Hepatocyte (in vitro differentiated cells): ENCODE data around the gene NDEL1. TPM values are rescaled to one million over a fixed set of nuclear protein-coding genes. Genes with fewer than 3 reads are reported as not detected.

Source experiments
- DNase-seq: peaks from one replicate; pipeline ENCODE4 v3.0.0-alpha.2; 2016; ENCODE audit warnings: low spot score
- H2AFZ ChIP-seq: fragments of 200-600 bp; sonication (generic); 2 replicates; pipeline ENCODE4 v1.6.0; 2016; ENCODE audit warnings: antibody characterized with exemption, mild to moderate bottlenecking
- H3K27ac ChIP-seq: fragments of 200-600 bp; sonication (generic); 2 replicates; pipeline ENCODE4 v1.5.1; 2016; ENCODE audit warnings: mild to moderate bottlenecking
- H3K27me3 ChIP-seq: fragments of 200-600 bp; sonication (generic); 2 replicates; pipeline ENCODE4 v1.6.1; 2016
- H3K36me3 ChIP-seq: fragments of 200-600 bp; sonication (generic); replicated peaks from 2 replicates; pipeline ENCODE4 v1.5.1; 2016; ENCODE audit warnings: low read depth; ENCODE audit not compliant: insufficient read depth
- H3K4me1 ChIP-seq: fragments of 200-600 bp; sonication (generic); 2 replicates; pipeline ENCODE4 v1.5.1; 2016; ENCODE audit warnings: mild to moderate bottlenecking, moderate library complexity; ENCODE audit not compliant: insufficient read depth
- H3K4me2 ChIP-seq: fragments of 200-600 bp; sonication (generic); 2 replicates; pipeline ENCODE4 v1.6.0; 2016
- H3K4me3 ChIP-seq: fragments of 200-600 bp; sonication (generic); 2 replicates; pipeline ENCODE4 v1.5.1; 2016; ENCODE audit warnings: mild to moderate bottlenecking
- H3K79me2 ChIP-seq: fragments of 200-600 bp; sonication (generic); 2 replicates; pipeline ENCODE4 v1.6.0; 2017; ENCODE audit warnings: mild to moderate bottlenecking
- H3K9me2 ChIP-seq: fragments of 200-600 bp; sonication (generic); replicated peaks from 2 replicates; pipeline ENCODE4 v1.6.0; 2017; ENCODE audit warnings: mild to moderate bottlenecking; ENCODE audit not compliant: insufficient read depth
- H3K9me3 ChIP-seq: fragments of 200-600 bp; sonication (generic); 2 replicates; pipeline ENCODE4 v1.5.1; 2016; ENCODE audit warnings: low read depth, mild to moderate bottlenecking
- H4K20me1 ChIP-seq: fragments of 200-600 bp; sonication (generic); 2 replicates; pipeline ENCODE4 v1.6.0; 2016; ENCODE audit warnings: mild to moderate bottlenecking; ENCODE audit not compliant: insufficient read depth, poor library complexity, severe bottlenecking
- CTCF ChIP-seq: fragments of 200-600 bp; sonication (generic); IDR thresholded peaks from 2 replicates; pipeline ENCODE4 v1.5.1; 2016; ENCODE audit warnings: antibody characterized with exemption, mild to moderate bottlenecking; ENCODE audit not compliant: poor library complexity
- EZH2 ChIP-seq: fragments of 200-600 bp; sonication (generic); IDR thresholded peaks from 2 replicates; pipeline ENCODE4 v1.6.1; 2016; ENCODE audit warnings: antibody characterized with exemption, mild to moderate bottlenecking, borderline replicate concordance
- EZH2phosphoT487 ChIP-seq: fragments of 200-600 bp; sonication (generic); IDR thresholded peaks from one replicate; pipeline ENCODE4 v1.6.1; 2018; ENCODE audit warnings: antibody characterized with exemption, mild to moderate bottlenecking, low read depth, moderate library complexity; ENCODE audit not compliant: unreplicated experiment, severe bottlenecking
- WGBS: methylation state at CpG from one replicate; pipeline ENCODE4 v1.1.6; 2016; ENCODE audit warnings: low lambda C conversion rate; ENCODE audit errors: missing lambda C conversion rate; 5-methylcytosine and 5-hydroxymethylcytosine counted together
- polyA plus RNA-seq: library from polyadenylated mRNA; unstranded; fragments of >200 nt; fragmentation: Nextera tagmentation; extraction: Ambion mirVana; gene quantifications from 2 replicates; pipeline ENCODE4 v1.2.1, GENCODE V29; 2016
- total RNA-seq: library from RNA; depleted of rRNA; stranded (reverse); fragments of >200 nt; gene quantifications from 2 replicates; pipeline ENCODE4 v1.2.3, GENCODE V29; 2014

Gene NDEL1
- total and polyA plus RNA-seq, 2 experiments from 2014 or later: 46.1 to 66.3 TPM

- no peaks in the 10 kb centered on the region for H3K27me3 ChIP-seq
- no peaks in the 10 kb centered on the region for H3K9me2 ChIP-seq
- no peaks in the 10 kb centered on the region for H3K9me3 ChIP-seq
- WGBS: 98% methylated on average over 2 of the region's 2 CpGs
- H3K79me2 ChIP-seq: peaks cover 91% of the 10 kb centered on the region
- DNase-seq: no peak
- TF ChIP-seq EZH2phosphoT487 (no peak), EZH2 (no peak), CTCF (no peak)
- no peak overlapping the region for H2AFZ ChIP-seq
- no peak overlapping the region for H3K4me2 ChIP-seq
- H3K4me1 ChIP-seq: peaks cover 8% of the 10 kb centered on the region
- peaks cover 84% of the 10 kb centered on the region for H4K20me1 ChIP-seq
- H3K4me3 ChIP-seq: no peak overlapping the region
- H3K36me3 ChIP-seq: no peaks in the 10 kb centered on the region
- H3K27ac ChIP-seq: no peak overlapping the region
Observed at GRCh38 chr17:8441690-8442089, 6.0 kb downstream of the NDEL1 start.

- H3K27me3 ChIP-seq: no peaks in the 10 kb centered on the region
- DNase-seq: no peak
- TF ChIP-seq EZH2phosphoT487 (no peak), EZH2 (no peak), CTCF (no peak)
- H3K36me3 ChIP-seq: no peaks in the 10 kb centered on the region
- H3K4me1 ChIP-seq: peaks cover 5% of the 10 kb centered on the region
- peaks cover 78% of the 10 kb centered on the region for H4K20me1 ChIP-seq
- no peaks in the 10 kb centered on the region for H3K9me2 ChIP-seq
- no peak overlapping the region for H3K4me3 ChIP-seq
- 93% methylated on average over 2 of the region's 2 CpGs for WGBS
- H3K9me3 ChIP-seq: no peaks in the 10 kb centered on the region
- no peak overlapping the region for H2AFZ ChIP-seq
- H3K4me2 ChIP-seq: no peak overlapping the region
- peaks cover 84% of the 10 kb centered on the region for H3K79me2 ChIP-seq
- H3K27ac ChIP-seq: no peak overlapping the region
Observed at GRCh38 chr17:8442310-8442709, 6.6 kb downstream of the NDEL1 start.

- Histone ChIP-seq H3K79me2 (peaks cover 70% of the 10 kb centered on the region), H3K4me3 (no peak overlapping the region), H3K4me1 (no peaks in the 10 kb centered on the region), H3K9me3 (no peaks in the 10 kb centered on the region), H3K27ac (no peak overlapping the region), H2AFZ (no peak overlapping the region), H3K9me2 (no peaks in the 10 kb centered on the region), H3K27me3 (no peaks in the 10 kb centered on the region), H4K20me1 (peaks cover 65% of the 10 kb centered on the region), H3K4me2 (no peak overlapping the region), H3K36me3 (no peaks in the 10 kb centered on the region)
- WGBS: 92% methylated on average over 7 of the region's 7 CpGs
- TF ChIP-seq EZH2 (no peak), CTCF (no peak), EZH2phosphoT487 (no peak)
- no peak for DNase-seq
Observed at GRCh38 chr17:8443756-8444155, 8.1 kb downstream of the NDEL1 start.

- no peak overlapping the region for H3K27ac ChIP-seq
- no peak for DNase-seq
- no peaks in the 10 kb centered on the region for H3K9me3 ChIP-seq
- no peak for TF ChIP-seq EZH2phosphoT487
- TF ChIP-seq CTCF: no peak
- TF ChIP-seq EZH2: no peak
- H3K4me2 ChIP-seq: no peak overlapping the region
- H3K36me3 ChIP-seq: no peaks in the 10 kb centered on the region
- H3K9me2 ChIP-seq: no peaks in the 10 kb centered on the region
- H2AFZ ChIP-seq: no peak overlapping the region
- no peaks in the 10 kb centered on the region for H3K4me1 ChIP-seq
- 86% methylated on average over 4 of the region's 4 CpGs for WGBS
- peaks cover 62% of the 10 kb centered on the region for H3K79me2 ChIP-seq
- peaks cover 60% of the 10 kb centered on the region for H4K20me1 ChIP-seq
- H3K27me3 ChIP-seq: no peaks in the 10 kb centered on the region
- no peak overlapping the region for H3K4me3 ChIP-seq
Observed at GRCh38 chr17:8444494-8444893, 8.8 kb downstream of the NDEL1 start.
